ENCODE data around the gene GPR68. TPM values are rescaled to one million over a fixed set of nuclear protein-coding genes. Genes with fewer than 3 reads are reported as not detected.

The GPR68 gene
- total and polyA plus RNA-seq, 8 donors: 0.09 to 0.90 (median 0.23) TPM; not detected in 1

DNA sequence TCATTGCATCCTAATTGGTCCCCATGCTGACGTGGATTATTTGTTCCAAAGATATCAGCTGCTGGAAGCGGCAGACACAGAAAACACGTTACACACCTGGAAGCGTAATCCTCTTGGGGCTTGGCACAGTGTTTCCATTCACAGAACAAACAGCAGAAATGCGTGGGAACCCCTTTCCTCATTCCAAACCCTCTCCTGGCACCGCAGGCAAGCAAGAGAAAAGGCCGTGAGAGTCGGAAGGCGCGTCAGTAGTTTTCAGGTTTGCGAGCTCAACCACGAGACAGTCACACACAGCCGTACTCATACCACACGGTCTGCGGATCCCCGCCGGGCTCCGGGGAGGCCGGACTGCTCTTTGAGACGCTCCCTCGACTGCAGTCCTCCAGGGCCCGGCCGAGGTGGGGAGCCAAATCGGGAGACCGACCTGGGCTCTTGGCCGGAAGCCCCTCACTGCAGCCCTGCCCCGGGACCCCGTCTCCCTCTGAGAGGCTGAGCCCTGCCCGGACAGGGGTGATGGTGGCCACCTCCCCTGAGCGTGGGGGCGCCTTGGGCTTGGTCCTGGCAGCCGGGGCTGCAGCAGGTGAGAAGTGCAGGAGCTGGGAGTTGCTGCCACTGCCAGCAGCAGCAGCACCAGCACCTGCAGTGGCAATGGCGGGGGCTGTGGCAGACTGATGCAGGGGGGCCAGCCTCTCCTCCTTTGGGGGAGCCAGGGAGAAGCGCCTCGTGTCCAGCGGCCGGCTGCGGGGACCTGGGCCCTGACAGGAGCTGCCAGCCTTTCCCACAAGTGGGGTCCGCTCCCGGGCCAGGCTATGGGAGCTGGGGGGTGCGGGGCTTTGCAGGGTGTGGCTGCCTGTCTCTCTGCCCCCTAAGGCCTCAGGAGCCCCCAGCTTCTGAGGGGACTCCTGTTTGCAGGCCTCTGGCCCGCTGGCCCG is 28.1 kb upstream of the GPR68 start:
- Histone ChIP-seq H3K27me3 (no peaks in the 10 kb centered on the region), H3K36me3 (peaks cover 0 to 32% (median 0%) of the 10 kb centered on the region in 3 donors), H3K9me3 (no peaks in the 10 kb centered on the region), H3K27ac (no peak overlapping the region), H3K4me1 (no peaks in the 10 kb centered on the region), H3K4me3 (no peak overlapping the region)
- TF ChIP-seq, protein P1, sequence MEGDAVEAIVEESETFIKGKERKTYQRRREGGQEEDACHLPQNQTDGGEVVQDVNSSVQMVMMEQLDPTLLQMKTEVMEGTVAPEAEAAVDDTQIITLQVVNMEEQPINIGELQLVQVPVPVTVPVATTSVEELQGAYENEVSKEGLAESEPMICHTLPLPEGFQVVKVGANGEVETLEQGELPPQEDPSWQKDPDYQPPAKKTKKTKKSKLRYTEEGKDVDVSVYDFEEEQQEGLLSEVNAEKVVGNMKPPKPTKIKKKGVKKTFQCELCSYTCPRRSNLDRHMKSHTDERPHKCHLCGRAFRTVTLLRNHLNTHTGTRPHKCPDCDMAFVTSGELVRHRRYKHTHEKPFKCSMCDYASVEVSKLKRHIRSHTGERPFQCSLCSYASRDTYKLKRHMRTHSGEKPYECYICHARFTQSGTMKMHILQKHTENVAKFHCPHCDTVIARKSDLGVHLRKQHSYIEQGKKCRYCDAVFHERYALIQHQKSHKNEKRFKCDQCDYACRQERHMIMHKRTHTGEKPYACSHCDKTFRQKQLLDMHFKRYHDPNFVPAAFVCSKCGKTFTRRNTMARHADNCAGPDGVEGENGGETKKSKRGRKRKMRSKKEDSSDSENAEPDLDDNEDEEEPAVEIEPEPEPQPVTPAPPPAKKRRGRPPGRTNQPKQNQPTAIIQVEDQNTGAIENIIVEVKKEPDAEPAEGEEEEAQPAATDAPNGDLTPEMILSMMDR (IDR thresholded peaks at IDR 0.05): no peak
- intact Hi-C loops (cut with DNase I): loop anchor here in 1 of 3 donors (10.0 kb wide), 1 partner anchor 88 kb away; no protein-coding TSS in a partner anchor
- ATAC-seq (no peak), FAIRE-seq (no peak), DNase-seq (peak in 1 of 6 donors; percentile 64)
- WGBS, 2 donors: 95 to 96% methylated on average over 40 to 43 of the region's 43 CpGs

DNA sequence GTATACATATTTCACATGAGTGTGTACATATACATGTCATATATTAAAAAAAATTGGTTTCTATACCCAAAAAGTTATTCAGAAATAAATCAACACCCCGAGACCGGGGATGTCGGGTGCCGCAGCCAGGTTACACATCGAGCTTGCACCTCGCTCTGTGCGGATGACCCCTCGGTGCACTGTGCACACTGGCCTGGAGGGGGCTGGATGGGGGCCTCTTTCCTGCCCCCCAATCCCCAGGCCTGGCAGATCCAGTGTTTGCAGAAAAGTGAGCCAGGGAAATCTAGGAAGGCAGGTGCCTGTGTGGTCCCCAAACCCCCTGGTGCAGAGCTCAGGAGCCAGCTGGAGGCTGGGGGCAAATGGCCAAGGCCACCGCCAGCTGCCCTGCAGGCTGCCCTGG is 27.1 kb upstream of the GPR68 start:
- Histone ChIP-seq H3K36me3 (peaks cover 0 to 23% (median 0%) of the 10 kb centered on the region in 3 donors), H3K27me3 (no peaks in the 10 kb centered on the region), H3K4me1 (no peaks in the 10 kb centered on the region), H3K9me3 (no peaks in the 10 kb centered on the region), H3K4me3 (no peak overlapping the region), H3K27ac (no peak overlapping the region)
- TF ChIP-seq, protein P1 (IDR thresholded peaks at IDR 0.05): no peak
- no peak for FAIRE-seq
- peak in 1 of 6 donors; percentile 35 for DNase-seq
- WGBS, 2 donors: 95% methylated on average over 9 of the region's 9 CpGs
- intact Hi-C loops (cut with DNase I): loop anchor here in 1 of 3 donors (10.0 kb wide), 1 partner anchor 87 kb away; no protein-coding TSS in a partner anchor
- ATAC-seq: no peak

- H3K27me3 ChIP-seq: no peaks in the 10 kb centered on the region
- TF ChIP-seq, protein P1 (IDR thresholded peaks at IDR 0.05): no peak
- FAIRE-seq (no peak), DNase-seq (peak in 1 of 6 donors; percentile 11), ATAC-seq (no peak)
- WGBS, 2 donors: 66 to 68% methylated on average over 5 to 7 of the region's 8 CpGs
- H3K36me3 ChIP-seq: peaks cover 0 to 16% (median 0%) of the 10 kb centered on the region in 3 donors
- H3K9me3 ChIP-seq: no peaks in the 10 kb centered on the region
- H3K4me3 ChIP-seq: no peak overlapping the region
- H3K27ac ChIP-seq: no peak overlapping the region
- intact Hi-C loops (cut with DNase I): loop anchor here in 1 of 3 donors (10.0 kb wide), 1 partner anchor 86 kb away; no protein-coding TSS in a partner anchor
- no peaks in the 10 kb centered on the region for H3K4me1 ChIP-seq
Measured at GRCh38 chr14:91270619-91271018, 26.1 kb upstream of the GPR68 start.

- Histone ChIP-seq H3K36me3 (peaks cover 0 to 16% (median 0%) of the 10 kb centered on the region in 3 donors), H3K27ac (no peak overlapping the region), H3K9me3 (no peaks in the 10 kb centered on the region), H3K4me3 (no peak overlapping the region), H3K27me3 (no peaks in the 10 kb centered on the region), H3K4me1 (no peaks in the 10 kb centered on the region)
- FAIRE-seq: no peak
- peak in 1 of 6 donors; percentile 11 for DNase-seq
- 95 to 98% methylated on average over 6 of the region's 6 CpGs for WGBS, 2 donors
- intact Hi-C loops (cut with DNase I): loop anchor here in 1 of 3 donors (10.0 kb wide), 1 partner anchor 85 kb away; no protein-coding TSS in a partner anchor
- ATAC-seq: no peak
- TF ChIP-seq, protein P1 (IDR thresholded peaks at IDR 0.05): no peak
Measured at GRCh38 chr14:91270188-91270587, 25.7 kb upstream of the GPR68 start.
